KMS-11 (cell line): ENCODE results near the gene CCL22.
"Not testable (repeated sequence)": the region's sequence is repeated elsewhere in the genome, so short reads cannot be mapped to it uniquely, and the experiment has no call there.

Source experiments
- H2AFZ ChIP-seq: fragments of 200-600 bp; sonication (generic); 2 replicates; pipeline ENCODE4 v1.6.1; 2016; ENCODE audit warnings: antibody characterized with exemption, mixed run types, low read depth
- H3K27ac ChIP-seq: fragments of 200-600 bp; sonication (generic); 2 replicates; pipeline ENCODE4 v1.6.1; 2016; ENCODE audit warnings: mild to moderate bottlenecking, mixed run types
- H3K27me3 ChIP-seq: fragments of 200-600 bp; sonication (generic); 2 replicates; pipeline ENCODE4 v1.6.1; 2017; ENCODE audit warnings: mild to moderate bottlenecking, low read depth, mixed run types, moderate library complexity; ENCODE audit not compliant: insufficient read depth
- H3K36me3 ChIP-seq: fragments of 200-600 bp; sonication (generic); 2 replicates; pipeline ENCODE4 v1.6.1; 2017; ENCODE audit warnings: mild to moderate bottlenecking, mixed run types; ENCODE audit not compliant: insufficient read depth
- H3K4me1 ChIP-seq: fragments of 200-600 bp; sonication (generic); 2 replicates; pipeline ENCODE4 v1.6.1; 2016; ENCODE audit warnings: mild to moderate bottlenecking, low read depth, mixed run types; ENCODE audit not compliant: poor library complexity, severe bottlenecking
- H3K4me2 ChIP-seq: fragments of 200-600 bp; sonication (generic); 2 replicates; pipeline ENCODE4 v1.7.0; 2016; ENCODE audit warnings: mild to moderate bottlenecking, mixed run types
- H3K4me3 ChIP-seq: fragments of 200-600 bp; sonication (generic); IDR thresholded peaks from 2 replicates; pipeline ENCODE4 v1.6.1; 2017; ENCODE audit warnings: low read depth, low read length, mixed read lengths; ENCODE audit not compliant: insufficient read depth
- H3K79me2 ChIP-seq: fragments of 200-600 bp; sonication (generic); 2 replicates; pipeline ENCODE4 v1.6.1; 2016; ENCODE audit warnings: low read depth, mixed run types; ENCODE audit not compliant: insufficient read depth
- H3K9ac ChIP-seq: fragments of 200-600 bp; sonication (generic); 2 replicates; pipeline ENCODE4 v1.6.1; 2016; ENCODE audit warnings: mild to moderate bottlenecking, mixed run types
- H4K20me1 ChIP-seq: fragments of 200-600 bp; sonication (generic); 2 replicates; pipeline ENCODE4 v1.6.1; 2016; ENCODE audit warnings: mild to moderate bottlenecking, mixed run types; ENCODE audit not compliant: insufficient read depth
- CTCF ChIP-seq: fragments of 200-600 bp; sonication (generic); conservative IDR thresholded peaks from 2 replicates; pipeline ENCODE4 v1.6.1; 2017; ENCODE audit warnings: low read depth, mild to moderate bottlenecking, antibody characterized with exemption, low read length, moderate library complexity, mixed read lengths

Gene CCL22

GRCh38 chr16:57374067-57374534 is 15.5 kb downstream of the CCL22 start:
- Histone ChIP-seq H3K27me3 (no peaks in the 10 kb centered on the region), H4K20me1 (no peaks in the 10 kb centered on the region), H3K79me2 (no peaks in the 10 kb centered on the region), H3K4me1 (no peaks in the 10 kb centered on the region), H3K4me3 (no peak overlapping the region), H3K27ac (no peak overlapping the region), H2AFZ (no peak overlapping the region), H3K4me2 (no peak overlapping the region), H3K9ac (no peak overlapping the region), H3K36me3 (no peaks in the 10 kb centered on the region)
- TF ChIP-seq CTCF: no peak

- not testable (repeated sequence) for H4K20me1 ChIP-seq, H3K79me2 ChIP-seq, H3K9ac ChIP-seq, H3K36me3 ChIP-seq, H3K27ac ChIP-seq, H3K27me3 ChIP-seq, H3K4me3 ChIP-seq, H3K4me1 ChIP-seq, H2AFZ ChIP-seq, H3K4me2 ChIP-seq
These were observed 16.4 kb downstream of the CCL22 start for GRCh38 chr16:57374925-57375465.

GRCh38 chr16:57376313-57376818 is 17.8 kb downstream of the CCL22 start:
- H3K9ac ChIP-seq: no peak overlapping the region
- TF ChIP-seq CTCF: no peak
- no peaks in the 10 kb centered on the region for H3K36me3 ChIP-seq
- no peaks in the 10 kb centered on the region for H3K27me3 ChIP-seq
- no peaks in the 10 kb centered on the region for H4K20me1 ChIP-seq
- H3K27ac ChIP-seq: no peak overlapping the region
- H2AFZ ChIP-seq: no peak overlapping the region
- no peaks in the 10 kb centered on the region for H3K79me2 ChIP-seq
- H3K4me2 ChIP-seq: no peak overlapping the region
- no peaks in the 10 kb centered on the region for H3K4me1 ChIP-seq
- H3K4me3 ChIP-seq: no peak overlapping the region

- Histone ChIP-seq H3K4me2 (no peak overlapping the region), H3K79me2 (no peaks in the 10 kb centered on the region), H3K36me3 (no peaks in the 10 kb centered on the region), H3K27me3 (no peaks in the 10 kb centered on the region), H3K4me3 (no peak overlapping the region), H4K20me1 (no peaks in the 10 kb centered on the region), H3K4me1 (no peaks in the 10 kb centered on the region), H3K9ac (no peak overlapping the region), H2AFZ (no peak overlapping the region), H3K27ac (no peak overlapping the region)
- no peak for TF ChIP-seq CTCF
These were observed 18.7 kb downstream of the CCL22 start for GRCh38 chr16:57377080-57377841.

- no peak overlapping the region for H3K4me3 ChIP-seq
- H3K4me1 ChIP-seq: no peaks in the 10 kb centered on the region
- H3K79me2 ChIP-seq: no peaks in the 10 kb centered on the region
- no peak overlapping the region for H2AFZ ChIP-seq
- TF ChIP-seq CTCF: no peak
- no peaks in the 10 kb centered on the region for H3K27me3 ChIP-seq
- H3K4me2 ChIP-seq: no peak overlapping the region
- no peaks in the 10 kb centered on the region for H3K36me3 ChIP-seq
- no peak overlapping the region for H3K27ac ChIP-seq
- no peak overlapping the region for H3K9ac ChIP-seq
- H4K20me1 ChIP-seq: no peaks in the 10 kb centered on the region
These were observed 21.0 kb downstream of the CCL22 start for GRCh38 chr16:57379579-57379978.
